B cell (primary cell): ENCODE results near the gene EID2. TPM values are rescaled to one million over a fixed set of nuclear protein-coding genes. Genes with fewer than 3 reads are reported as not detected.

Experiments
- ATAC-seq: fragments of 200-7000 bp; cut with Tn5 transposase; one replicate; pipeline ENCODE4 v1.10.0; 2021; ENCODE audit warnings: low read depth, mild to moderate bottlenecking, moderate number of reproducible peaks, moderate library complexity
- CTCF ChIA-PET: fragments of 350-600 bp; sonication (Branson Sonifier 250); formaldehyde crosslinking; loops from one replicate; lab custom pipeline; 2021; ENCODE audit warnings: antibody characterized with exemption, inconsistent platforms; lab: Charles Lee
- POLR2A ChIA-PET: fragments of 350-600 bp; sonication (Branson Sonifier 250); formaldehyde crosslinking; loops from one replicate; lab custom pipeline; 2021; ENCODE audit warnings: antibody characterized with exemption; lab: Charles Lee
- DNase-seq: peaks from one replicate; pipeline ENCODE4 v3.0.0; 2013
- H2AFZ ChIP-seq: 2 replicates; pipeline ENCODE4 v1.6.1; 2012; ENCODE audit warnings: mild to moderate bottlenecking, low read depth, low read length; ENCODE audit not compliant: insufficient read depth, poor library complexity, severe bottlenecking
- H3K27ac ChIP-seq, 2 donors: 1 replicate in 1 of 2; 2 replicates in 1 of 2; pipeline ENCODE4 v1.5.1; 2012 to 2013; ENCODE audit warnings: low read length in 2 of 2, mild to moderate bottlenecking in 2 of 2, moderate library complexity in 1 of 2
- H3K27me3 ChIP-seq, 4 experiments: fragments of 200-600 bp in 1 of 4; sonication (generic) in 1 of 4; replicated peaks in 1 of 4; 1 replicate in 2 of 4; 2 replicates in 2 of 4; pipeline versions ENCODE4 v1.6.1 to v1.7.0; 2013 to 2016; ENCODE audit warnings: low read length in 3 of 4, mild to moderate bottlenecking in 2 of 4, mixed read lengths in 1 of 4, moderate library complexity in 1 of 4; ENCODE audit not compliant: insufficient read depth in 4 of 4, control insufficient read depth in 3 of 4; ENCODE audit errors: control extremely low read depth in 1 of 4
- H3K36me3 ChIP-seq, 2 experiments: replicated peaks in 1 of 2; 1 replicate in 1 of 2; 2 replicates in 1 of 2; pipeline versions ENCODE4 v1.6.1 to v1.7.1; 2013; ENCODE audit warnings: low read length in 1 of 2; ENCODE audit not compliant: insufficient read depth in 2 of 2, control insufficient read depth in 1 of 2; ENCODE audit errors: control extremely low read depth in 1 of 2, extremely low read depth in 1 of 2
- H3K4me1 ChIP-seq, 2 donors: fragments of 200-600 bp in 1 of 2; sonication (generic) in 1 of 2; 1 replicate in 1 of 2; 2 replicates in 1 of 2; pipeline versions ENCODE4 v1.5.1 to v1.6.1; 2013 to 2017; ENCODE audit warnings: low read length in 2 of 2; ENCODE audit not compliant: control insufficient read depth in 2 of 2, insufficient read depth in 2 of 2
- H3K4me2 ChIP-seq: replicated peaks from 2 replicates; pipeline ENCODE3; 2012; ENCODE audit warnings: mild to moderate bottlenecking, low read depth, low read length; ENCODE audit not compliant: poor library complexity, severe bottlenecking
- H3K4me3 ChIP-seq, 5 experiments: fragments of 200-600 bp in 1 of 5; sonication (generic) in 1 of 5; 1 replicate in 3 of 5; 2 replicates in 2 of 5; pipeline versions ENCODE4 v1.5.1 to v1.7.0; 2011 to 2016; ENCODE audit warnings: low read length in 4 of 5, mild to moderate bottlenecking in 4 of 5, low read depth in 2 of 5, control low read depth in 1 of 5, moderate library complexity in 1 of 5; ENCODE audit not compliant: insufficient read depth in 1 of 5; ENCODE audit errors: control extremely low read depth in 1 of 5, extremely low read depth in 1 of 5
- H3K79me2 ChIP-seq: fragments of 200-600 bp; sonication (generic); one replicate; pipeline ENCODE4 v1.6.0; 2016; ENCODE audit warnings: low read length; ENCODE audit not compliant: control insufficient read depth, insufficient read depth
- H3K9ac ChIP-seq: fragments of 200-600 bp; sonication (generic); 2 replicates; pipeline ENCODE4 v1.6.1; 2017; ENCODE audit warnings: mild to moderate bottlenecking, low read length, moderate library complexity
- H3K9me3 ChIP-seq, 3 donors: one replicate each; pipeline versions ENCODE4 v1.6.1 to v1.7.1; 2013; ENCODE audit warnings: low read length in 2 of 3; ENCODE audit not compliant: control insufficient read depth in 2 of 3, insufficient read depth in 1 of 3; ENCODE audit errors: control extremely low read depth in 1 of 3
- H4K20me1 ChIP-seq: 2 replicates; pipeline ENCODE4 v1.6.0; 2012; ENCODE audit warnings: mild to moderate bottlenecking, low read length; ENCODE audit not compliant: insufficient read depth, control insufficient read depth, poor library complexity, severe bottlenecking
- H3K27ac Mint-ChIP-seq: one replicate; pipeline ENCODE4 v1.8.0; 2021; ENCODE audit warnings: mixed read lengths
- H3K27me3 Mint-ChIP-seq: one replicate; pipeline ENCODE4 v1.8.0; 2021; ENCODE audit warnings: mixed read lengths
- H3K4me1 Mint-ChIP-seq: one replicate; pipeline ENCODE4 v1.8.0; 2021; ENCODE audit warnings: mixed read lengths
- H3K4me3 Mint-ChIP-seq: one replicate; pipeline ENCODE4 v1.8.0; 2021; ENCODE audit warnings: mixed read lengths
- H3K9me3 Mint-ChIP-seq: one replicate; pipeline ENCODE4 v1.8.0; 2022; ENCODE audit warnings: mixed read lengths; ENCODE audit not compliant: insufficient read depth
- CTCF ChIP-seq: fragments of 200-600 bp; IDR thresholded peaks from one replicate; pipeline ENCODE4 v1.8.0; 2022; ENCODE audit warnings: antibody characterized with exemption, mild to moderate bottlenecking
- EZH2 ChIP-seq: IDR thresholded peaks from 2 replicates; pipeline ENCODE4 v1.6.1; 2012; ENCODE audit warnings: borderline replicate concordance, low read depth, mild to moderate bottlenecking, moderate library complexity, low read length; ENCODE audit not compliant: insufficient read depth, poor library complexity, severe bottlenecking
- WGBS: methylation state at CpG from one replicate; pipeline ENCODE4 v1.1.5; 2013; ENCODE audit warnings: missing lambda C conversion rate; ENCODE audit not compliant: insufficient coverage; 5-methylcytosine and 5-hydroxymethylcytosine counted together
- intact Hi-C: fragments of 100-400 bp; cut with micrococcal nuclease; formaldehyde crosslinking; loops from one replicate; pipeline ENCODE4 v1.10.0; 2022
- polyA plus RNA-seq: library from polyadenylated mRNA; depleted of rRNA; stranded (reverse); fragments of >200 nt; gene quantifications from 2 replicates; pipeline ENCODE4 v1.2.3, GENCODE V29; 2012
- total RNA-seq, 2 donors: library from RNA; stranded (reverse); fragments of 120-200 nt in 1 of 2; gene quantifications; 1 replicate in 1 of 2; 2 replicates in 1 of 2; pipeline versions ENCODE4 v1.2.3 to v1.2.4, GENCODE V29; 2013 to 2022

Gene EID2
- total and polyA plus RNA-seq, 2 donors (not counting 1 experiment from before 2014, with no cell fraction given): 6.2 to 14.1 TPM

GRCh38 chr19:39540333-39540673 lies 342 bp upstream of the EID2 start:
- Histone ChIP-seq H3K4me3 (peak overlapping the region; percentile 66 to 97 (median 86)), H3K9me3 (no peaks in the 10 kb centered on the region), H3K79me2 (peaks cover 21% of the 10 kb centered on the region), H4K20me1 (no peaks in the 10 kb centered on the region), H3K4me2 (peak overlapping the region; percentile 87), H3K4me1 (peaks cover 21 to 26% of the 10 kb centered on the region in 2 donors), H2AFZ (peak overlapping the region; percentile 90), H3K36me3 (no peaks in the 10 kb centered on the region), H3K27me3 (peaks cover 0 to 4% (median 0%) of the 10 kb centered on the region in 4 experiments), H3K27ac (peak overlapping the region; percentile 74 to 83), H3K9ac (peak overlapping the region; percentile 85)
- ChIA-PET POLR2A (no interaction called here), CTCF (interaction anchor here (0.6 to 1.9 kb wide), 5 partner anchors 11 to 418 kb away, joined by 3 to 8 read pairs (median 3); no protein-coding TSS in a partner anchor)
- WGBS: 0% methylated on average over 2 of the region's 10 CpGs
- Mint-ChIP-seq H3K27me3 (peaks cover 3% of the 10 kb centered on the region), H3K9me3 (no peaks in the 10 kb centered on the region), H3K4me3 (peak overlapping the region; percentile 98), H3K27ac (peak overlapping the region; percentile 93), H3K4me1 (peaks cover 41% of the 10 kb centered on the region)
- no peak for DNase-seq
- no peak for ATAC-seq
- intact Hi-C loops: loop anchor here (1.0 to 2.0 kb wide), 4 partner anchors 8 to 150 kb away; partner anchors contain the start of genes EID2B, MED29, PAF1 and SUPT5H
- TF ChIP-seq CTCF: peak; percentile 37
- TF ChIP-seq EZH2: no peak

- CTCF ChIA-PET: interaction anchor here (1.0 kb wide), 1 partner anchor 98 kb away, joined by 3 read pairs; no protein-coding TSS in a partner anchor
- Mint-ChIP-seq H3K4me1 (peaks cover 41% of the 10 kb centered on the region), H3K27me3 (no peaks in the 10 kb centered on the region), H3K27ac (peak overlapping the region; percentile 66), H3K4me3 (peak overlapping the region; percentile 90), H3K9me3 (no peaks in the 10 kb centered on the region)
- Histone ChIP-seq H3K9ac (peak overlapping the region; percentile 85), H3K4me2 (peak overlapping the region; percentile 87), H3K9me3 (no peaks in the 10 kb centered on the region), H3K4me1 (peaks cover 21 to 26% of the 10 kb centered on the region in 2 donors), H2AFZ (peak overlapping the region; percentile 90), H3K27ac (peak overlapping the region; percentile 57 to 83), H3K36me3 (no peaks in the 10 kb centered on the region), H4K20me1 (no peaks in the 10 kb centered on the region), H3K27me3 (no peaks in the 10 kb centered on the region), H3K4me3 (peak overlapping the region; percentile 66 to 97 (median 86)), H3K79me2 (peaks cover 32% of the 10 kb centered on the region)
- TF ChIP-seq CTCF: no peak
- TF ChIP-seq EZH2: no peak
- ATAC-seq (no peak), DNase-seq (no peak)
- 3% methylated on average over 5 of the region's 10 CpGs for WGBS
- intact Hi-C loops: no loop called here
- POLR2A ChIA-PET: interaction anchor here (0.6 kb wide), 2 partner anchors 26 to 205 kb away, joined by 3 to 12 read pairs; no protein-coding TSS in a partner anchor
Observed at GRCh38 chr19:39539165-39539517, 820 bp downstream of the EID2 start.
